H9 (cell line): Measurements from ENCODE around the gene SCAF8. TPM values are rescaled to one million over a fixed set of nuclear protein-coding genes. Genes with fewer than 3 reads are reported as not detected.

Experiments
- DNase-seq: peaks from one replicate; pipeline ENCODE4 v3.0.0-alpha.2; 2017
- H2AFZ ChIP-seq: one replicate; pipeline ENCODE4 v1.6.1; 2013; ENCODE audit warnings: mild to moderate bottlenecking, low read length, control low read depth, moderate library complexity
- H2AK5ac ChIP-seq: 2 replicates; pipeline ENCODE4 v1.6.1; 2013; ENCODE audit warnings: low read length, control low read depth, mixed read lengths; ENCODE audit not compliant: insufficient read length
- H2BK120ac ChIP-seq: one replicate; pipeline ENCODE4 v1.6.1; 2013; ENCODE audit warnings: low read depth, mild to moderate bottlenecking, low read length, control low read depth, inconsistent platforms; ENCODE audit not compliant: poor library complexity, severe bottlenecking
- H2BK12ac ChIP-seq: 2 replicates; pipeline ENCODE4 v1.6.1; 2013; ENCODE audit warnings: low read length, control low read depth, mixed read lengths, low read depth; ENCODE audit not compliant: insufficient read length
- H2BK15ac ChIP-seq: 2 replicates; pipeline ENCODE4 v1.6.1; 2013; ENCODE audit warnings: low read depth, low read length, control low read depth
- H2BK20ac ChIP-seq: one replicate; pipeline ENCODE4 v1.6.1; 2013; ENCODE audit warnings: low read depth, mild to moderate bottlenecking, low read length, control low read depth, inconsistent platforms; ENCODE audit not compliant: poor library complexity, severe bottlenecking
- H2BK5ac ChIP-seq: 2 replicates; pipeline ENCODE4 v1.6.1; 2013; ENCODE audit warnings: low read length, control low read depth, mixed read lengths; ENCODE audit not compliant: insufficient read length
- H3K14ac ChIP-seq: 2 replicates; pipeline ENCODE4 v1.6.1; 2013; ENCODE audit warnings: low read length, control low read depth; ENCODE audit not compliant: insufficient read depth
- H3K18ac ChIP-seq: 2 replicates; pipeline ENCODE4 v1.6.1; 2013; ENCODE audit warnings: low read depth, mild to moderate bottlenecking, mixed read lengths, low read length, control low read depth; ENCODE audit not compliant: insufficient read length
- H3K23ac ChIP-seq: 2 replicates; pipeline ENCODE4 v1.6.1; 2013; ENCODE audit warnings: low read length, control low read depth, mixed read lengths, low read depth; ENCODE audit not compliant: insufficient read length
- H3K23me2 ChIP-seq: 2 replicates; pipeline ENCODE4 v1.6.1; 2013; ENCODE audit warnings: low read depth, mild to moderate bottlenecking, mixed read lengths, low read length, control low read depth; ENCODE audit not compliant: insufficient read length, poor library complexity, severe bottlenecking
- H3K27ac ChIP-seq: 2 replicates; pipeline ENCODE4 v1.5.1; 2013; ENCODE audit warnings: low read length, control low read depth, mixed read lengths, low read depth; ENCODE audit not compliant: insufficient read length
- H3K27me3 ChIP-seq: 2 replicates; pipeline ENCODE4 v1.6.1; 2013; ENCODE audit warnings: low read length, control low read depth, inconsistent platforms; ENCODE audit not compliant: insufficient read depth
- H3K4ac ChIP-seq: 2 replicates; pipeline ENCODE4 v1.6.1; 2013; ENCODE audit warnings: low read depth, mild to moderate bottlenecking, control low read depth, inconsistent platforms, low read length, moderate library complexity
- H3K4me1 ChIP-seq: 2 replicates; pipeline ENCODE4 v1.6.1; 2013; ENCODE audit warnings: low read length, control low read depth, inconsistent platforms; ENCODE audit not compliant: insufficient read depth
- H3K4me2 ChIP-seq: 2 replicates; pipeline ENCODE4 v1.6.1; 2013; ENCODE audit warnings: low read length, control low read depth, mixed read lengths; ENCODE audit not compliant: insufficient read length, insufficient read depth
- H3K56ac ChIP-seq: 2 replicates; pipeline ENCODE4 v1.6.1; 2013; ENCODE audit warnings: low read depth, mild to moderate bottlenecking, mixed read lengths, low read length, control low read depth; ENCODE audit not compliant: insufficient read length
- H3K79me1 ChIP-seq: 2 replicates; pipeline ENCODE4 v1.6.1; 2013; ENCODE audit warnings: low read depth, mild to moderate bottlenecking, moderate library complexity, low read length, control low read depth, inconsistent platforms; ENCODE audit not compliant: insufficient read depth, poor library complexity, severe bottlenecking
- H3K79me2 ChIP-seq: 2 replicates; pipeline ENCODE4 v1.6.1; 2013; ENCODE audit warnings: low read length, control low read depth, inconsistent platforms; ENCODE audit not compliant: insufficient read depth
- H3K9ac ChIP-seq: 2 replicates; pipeline ENCODE4 v1.6.1; 2013; ENCODE audit warnings: low read length, control low read depth, mixed read lengths; ENCODE audit not compliant: insufficient read length; ENCODE audit errors: extremely low read depth
- H3K9me3 ChIP-seq: one replicate; pipeline ENCODE4 v1.6.1; 2013; ENCODE audit warnings: low read depth, low read length, inconsistent platforms; ENCODE audit not compliant: control insufficient read depth
- H3T11ph ChIP-seq: one replicate; pipeline ENCODE4 v1.6.1; 2013; ENCODE audit warnings: mild to moderate bottlenecking, low read length, control low read depth, inconsistent platforms
- H4K20me1 ChIP-seq: one replicate; pipeline ENCODE4 v1.6.1; 2013; ENCODE audit not compliant: control insufficient read depth, insufficient read length, insufficient read depth
- H4K5ac ChIP-seq: 2 replicates; pipeline ENCODE4 v1.6.1; 2013; ENCODE audit warnings: low read depth, mild to moderate bottlenecking, mixed read lengths, low read length, control low read depth; ENCODE audit not compliant: insufficient read length
- H4K8ac ChIP-seq: replicated peaks from 2 replicates; pipeline ENCODE4 v1.6.1; 2013; ENCODE audit warnings: low read length, control low read depth, mixed read lengths, low read depth; ENCODE audit not compliant: insufficient read length
- H4K91ac ChIP-seq: 2 replicates; pipeline ENCODE4 v1.6.1; 2013; ENCODE audit warnings: low read depth, mild to moderate bottlenecking, moderate library complexity, mixed read lengths, low read length, control low read depth; ENCODE audit not compliant: insufficient read length
- H3K27ac Mint-ChIP-seq, 3 experiments: 2 replicates in 2 of 3; 3 replicates in 1 of 3; pipeline ENCODE4 v1.8.0; 2020 to 2021; ENCODE audit warnings: mixed read lengths in 3 of 3, mild to moderate bottlenecking in 1 of 3, moderate library complexity in 1 of 3
- H3K27me3 Mint-ChIP-seq: 2 replicates; pipeline ENCODE4 v1.8.0; 2021; ENCODE audit warnings: low read depth, mild to moderate bottlenecking, moderate library complexity, mixed read lengths
- H3K36me3 Mint-ChIP-seq, 3 experiments: 2 replicates in 2 of 3; 3 replicates in 1 of 3; pipeline ENCODE4 v1.8.0; 2020 to 2021; ENCODE audit warnings: low read depth in 3 of 3, mixed read lengths in 3 of 3; ENCODE audit not compliant: insufficient read depth in 1 of 3
- H3K4me1 Mint-ChIP-seq, 2 experiments: 2 replicates each; pipeline ENCODE4 v1.8.0; 2020; ENCODE audit warnings: mixed read lengths in 2 of 2
- H3K4me3 Mint-ChIP-seq, 2 experiments: 2 replicates in 1 of 2; 3 replicates in 1 of 2; pipeline ENCODE4 v1.8.0; 2020 to 2021; ENCODE audit warnings: mild to moderate bottlenecking in 2 of 2, mixed read lengths in 2 of 2, moderate library complexity in 1 of 2
- H3K9me3 Mint-ChIP-seq, 2 experiments: 2 replicates in 1 of 2; 3 replicates in 1 of 2; pipeline ENCODE4 v1.8.0; 2020; ENCODE audit warnings: mild to moderate bottlenecking in 2 of 2, mixed read lengths in 2 of 2, moderate library complexity in 1 of 2
- CTCF ChIP-seq: fragments of 200-600 bp; sonication (generic); conservative IDR thresholded peaks from 3 replicates; pipeline ENCODE4 v1.8.0; 2021; ENCODE audit warnings: antibody characterized with exemption, mild to moderate bottlenecking
- WGBS: extraction: QIAGEN DNeasy Blood & Tissue Kit; methylation state at CpG from one replicate; pipeline ENCODE4 v1.1.7; 2013; ENCODE audit warnings: missing lambda C conversion rate, low lambda C conversion rate, mixed read lengths; ENCODE audit not compliant: insufficient read length; ENCODE audit errors: extremely low coverage; 5-methylcytosine and 5-hydroxymethylcytosine counted together
- total RNA-seq: library from RNA; stranded (reverse); gene quantifications from 2 replicates; pipeline ENCODE4 v1.2.1, GENCODE V29; 2021

SCAF8 gene
- total RNA-seq, 1 experiment from 2014 or later = 78.5 TPM

- no peak overlapping the region for H3K4ac ChIP-seq
- H4K5ac ChIP-seq = no peak overlapping the region
- no peak overlapping the region for H3K18ac ChIP-seq
- no peak overlapping the region for H2AK5ac ChIP-seq
- Mint-ChIP-seq H3K9me3 (no peaks in the 10 kb centered on the region; a peak in 1 of 5 replicates), H3K27me3 (no peaks in the 10 kb centered on the region), H3K4me3 (peak overlapping the region; percentile 9 to 10; a peak in 1 of 5 replicates), H3K4me1 (peaks cover 42 to 53% of the 10 kb centered on the region in 2 experiments), H3K36me3 (peaks cover 9 to 33% (median 32%) of the 10 kb centered on the region in 3 experiments), H3K27ac (peak overlapping the region; percentile 36 to 81 (median 76); a peak in 6 of 7 replicates)
- H3K56ac ChIP-seq = no peak overlapping the region
- H3K79me1 ChIP-seq = peaks cover 3% of the 10 kb centered on the region
- no peaks in the 10 kb centered on the region for H3K23me2 ChIP-seq
- no peaks in the 10 kb centered on the region for H4K20me1 ChIP-seq
- no peak overlapping the region for H4K91ac ChIP-seq
- no peaks in the 10 kb centered on the region for H3K9me3 ChIP-seq
- H2BK12ac ChIP-seq = no peak overlapping the region
- H2BK120ac ChIP-seq = no peak overlapping the region
- no peak for TF ChIP-seq CTCF
- no peak overlapping the region for H2AFZ ChIP-seq
- no peak overlapping the region for H2BK5ac ChIP-seq
- peaks cover 3% of the 10 kb centered on the region; the same call in 1 of the 2 replicates for H3K4me1 ChIP-seq
- no peak overlapping the region for H2BK15ac ChIP-seq
- H3T11ph ChIP-seq = no peak overlapping the region
- no peak overlapping the region for H3K23ac ChIP-seq
- no peak overlapping the region for H3K14ac ChIP-seq
- peaks cover 61% of the 10 kb centered on the region for H3K79me2 ChIP-seq
- H3K27ac ChIP-seq = peak overlapping the region; percentile 62
- no CpG with 5 or more reads among the region's 3 CpGs for WGBS
- H2BK20ac ChIP-seq = no peak overlapping the region
- no peaks in the 10 kb centered on the region for H3K27me3 ChIP-seq
- peak overlapping the region; percentile 52 for H3K4me2 ChIP-seq
- H3K9ac ChIP-seq = no peak overlapping the region
- no peak for DNase-seq
- no peak overlapping the region for H4K8ac ChIP-seq
Observed at GRCh38 chr6:154738551-154738961, 5.3 kb downstream of the SCAF8 start.
